HepG2 (cell line): ENCODE measurements around the gene MRPS7. TPM values are rescaled to one million over a fixed set of nuclear protein-coding genes. Genes with fewer than 3 reads are reported as not detected.
A peak's percentile ranks its signal among the peaks of the same experiment; 100 is the strongest.

Experiments
- DRAP1 ChIP-seq: IDR thresholded peaks from 2 replicates; pipeline ENCODE4 v1.6.1; 2016; ENCODE audit warnings: missing genetic modification reagents, missing compliant biosample characterization
- HNF1A ChIP-seq, 2 experiments: sonication (generic) in 1 of 2; formaldehyde crosslinking in 1 of 2; IDR thresholded peaks; 2 replicates each; pipeline versions ENCODE4 v1.4.0 to v1.6.1; 2016 to 2020; ENCODE audit warnings: borderline replicate concordance in 1 of 2, low read depth in 1 of 2, mild to moderate bottlenecking in 1 of 2, missing genetic modification reagents in 1 of 2
- MYC ChIP-seq: sonication (generic); formaldehyde crosslinking; IDR thresholded peaks from 2 replicates; pipeline ENCODE4 v1.9.0; 2021; ENCODE audit warnings: missing genetic modification reagents, borderline replicate concordance
- MYNN ChIP-seq: sonication (generic); formaldehyde crosslinking; IDR thresholded peaks from 2 replicates; pipeline ENCODE4 v1.4.0; 2020; ENCODE audit warnings: mild to moderate bottlenecking, low read depth, missing genetic modification reagents
- NCOA5 ChIP-seq: sonication (generic); formaldehyde crosslinking; IDR thresholded peaks from 2 replicates; pipeline ENCODE4 v1.4.0; 2020; ENCODE audit warnings: missing genetic modification reagents
- NFATC3 ChIP-seq: sonication (generic); formaldehyde crosslinking; IDR thresholded peaks from 2 replicates; pipeline ENCODE4 v1.5.1; 2020; ENCODE audit warnings: mild to moderate bottlenecking, missing genetic modification reagents
- PHF21A ChIP-seq: sonication (generic); formaldehyde crosslinking; IDR thresholded peaks from 2 replicates; pipeline ENCODE4 v1.5.0; 2020; ENCODE audit warnings: mild to moderate bottlenecking, missing genetic modification reagents
- ZBED4 ChIP-seq: sonication (generic); formaldehyde crosslinking; IDR thresholded peaks from 2 replicates; pipeline ENCODE4 v1.4.0; 2020; ENCODE audit warnings: missing genetic modification reagents, borderline replicate concordance
- ZFYVE20 ChIP-seq: sonication (generic); formaldehyde crosslinking; IDR thresholded peaks from 2 replicates; pipeline ENCODE4 v1.8.0; 2023; ENCODE audit warnings: low read depth, mild to moderate bottlenecking, moderate library complexity, missing genetic modification reagents, borderline replicate concordance
- ZNF484 ChIP-seq: sonication (generic); formaldehyde crosslinking; IDR thresholded peaks from 2 replicates; pipeline ENCODE4 v1.5.1; 2020; ENCODE audit warnings: mild to moderate bottlenecking, low read depth, missing genetic modification reagents, borderline replicate concordance
- ZNF629 ChIP-seq: sonication (generic); formaldehyde crosslinking; conservative IDR thresholded peaks from 2 replicates; pipeline ENCODE4 v1.5.0; 2020; ENCODE audit warnings: missing genetic modification reagents
- ZNF704 ChIP-seq: sonication (generic); formaldehyde crosslinking; IDR thresholded peaks from 2 replicates; pipeline ENCODE4 v1.8.1; 2023; ENCODE audit warnings: mild to moderate bottlenecking, inconsistent platforms, moderate library complexity, missing genetic modification reagents, borderline replicate concordance
- ZNF788 ChIP-seq: sonication (generic); formaldehyde crosslinking; IDR thresholded peaks from 2 replicates; pipeline ENCODE4 v1.5.0; 2020; ENCODE audit warnings: mild to moderate bottlenecking, missing genetic modification reagents, borderline replicate concordance
- ZSCAN5A ChIP-seq: sonication (generic); formaldehyde crosslinking; IDR thresholded peaks from 2 replicates; pipeline ENCODE4 v1.8.0; 2022; ENCODE audit warnings: mild to moderate bottlenecking, missing genetic modification reagents, borderline replicate concordance
- polyA plus RNA-seq, 8 experiments: library from polyadenylated mRNA; depleted of rRNA in 3 of 8; stranded (reverse) in 7 of 8; unstranded in 1 of 8; fragments of >200 nt; fragmentation: Illumina TruSeq in 4 of 8; extraction: Trizol in 4 of 8; gene quantifications; 2 replicates each; pipeline versions ENCODE4 v1.2.1 to v1.2.3, GENCODE V29; 2011 to 2016; ENCODE audit warnings: low read depth in 4 of 8, missing spikeins in 1 of 8, mixed read lengths in 1 of 8; ENCODE audit not compliant: insufficient read depth in 1 of 8
- total RNA-seq, 5 experiments: library from RNA; depleted of rRNA; stranded (reverse); fragments of >200 nt; fragmentation: Illumina TruSeq; extraction: Trizol; gene quantifications; 2 replicates each; pipeline ENCODE4 v1.2.3, GENCODE V29; 2016; ENCODE audit warnings: low read depth in 1 of 5

MRPS7 gene
- total and polyA plus RNA-seq, 2 of the 13 experiments (the other 11 are each of a cell fraction or from before 2014, with no cell fraction given): 97.0 to 162 TPM

- TF ChIP-seq HNF1A (IDR thresholded peaks at IDR 0.05; ENCODE audit: low read depth): 0 out of 2 replicates have a peak, but pooled peaks have one; percentile 49
- TF ChIP-seq HNF1A (CRISPR knock-in tag; IDR thresholded peaks at IDR 0.05; ENCODE audit: borderline replicate concordance): peak; percentile 71; the same call in 1 of the 2 replicates
- TF ChIP-seq ZFYVE20 (CRISPR knock-in tag): no peak
- no peak; the same call in 1 of the 2 replicates for TF ChIP-seq MYC (CRISPR knock-in tag)
- peak; percentile 59; the same call in 1 of the 2 replicates for TF ChIP-seq ZNF704 (CRISPR knock-in tag)
- peak; percentile 87; the same call in 1 of the 2 replicates for TF ChIP-seq ZBED4
- no peak for TF ChIP-seq ZNF484 (CRISPR knock-in tag)
- 0 out of 2 replicates have a peak, but pooled peaks have one; percentile 63 for TF ChIP-seq ZNF788 (CRISPR knock-in tag)
- TF ChIP-seq DRAP1: peak; percentile 83
- TF ChIP-seq PHF21A: peak; percentile 100
- peak; percentile 65 for TF ChIP-seq ZNF629 (CRISPR knock-in tag)
- TF ChIP-seq NCOA5 (CRISPR knock-in tag): no peak
- TF ChIP-seq NFATC3 (CRISPR knock-in tag): peak; percentile 64; the same call in 1 of the 2 replicates
- TF ChIP-seq MYNN (CRISPR knock-in tag): no peak
- TF ChIP-seq ZSCAN5A (CRISPR knock-in tag): peak; percentile 29; the same call in 1 of the 2 replicates
These were observed 33.8 kb downstream of the MRPS7 start (continued) for GRCh38 chr17:75295201-75296158.
